Upper lobe of right lung (tissue), 1 donor: ENCODE data around the gene AQP3. TPM values are rescaled to one million over a fixed set of nuclear protein-coding genes. Genes with fewer than 3 reads are reported as not detected.

Source experiments
- ATAC-seq: fragments of 200-7000 bp; cut with Tn5 transposase; one replicate; pipeline ENCODE4 v1.9.1; 2020; ENCODE audit warnings: mild to moderate bottlenecking, moderate library complexity
- DNase-seq: peaks from one replicate; pipeline ENCODE4 v3.0.0-alpha.2; 2020
- H3K27ac ChIP-seq: fragments of 200-600 bp; one replicate; pipeline ENCODE4 v1.8.0; 2022
- H3K27me3 ChIP-seq: fragments of 200-600 bp; one replicate; pipeline ENCODE4 v1.8.0; 2022; ENCODE audit warnings: mild to moderate bottlenecking
- H3K36me3 ChIP-seq: fragments of 200-600 bp; one replicate; pipeline ENCODE4 v1.8.0; 2022
- H3K4me1 ChIP-seq: fragments of 200-600 bp; one replicate; pipeline ENCODE4 v1.8.0; 2022
- H3K4me3 ChIP-seq: fragments of 200-600 bp; one replicate; pipeline ENCODE4 v1.8.0; 2022; ENCODE audit warnings: mild to moderate bottlenecking
- H3K9me3 ChIP-seq: fragments of 200-600 bp; one replicate; pipeline ENCODE4 v1.8.0; 2022
- intact Hi-C: fragments of 100-400 bp; cut with DNase I; formaldehyde crosslinking; loops from one replicate; pipeline ENCODE4 v1.11.0; 2022
- total RNA-seq: library from RNA; stranded (reverse); fragmentation: NEBNext Ultra II Directional; extraction: Animal tissue kit (Norgen Biotek cat#: 25700); gene quantifications from one replicate; pipeline ENCODE4 v1.2.1, GENCODE V29; 2021
- TF ChIP-seq, protein P1 (sequence below): fragments of 200-600 bp; IDR thresholded peaks from one replicate; pipeline ENCODE4 v1.8.0; 2022; ENCODE audit warnings: antibody characterized with exemption
- donor health status: DM: no; HTN: yes; CAD: no; lungs with severe emphysema.

AQP3 gene
- total RNA-seq, 1 donor from 2014 or later: 352 TPM

- Histone ChIP-seq H3K36me3 (peaks cover under 1% of the 10 kb centered on the region), H3K9me3 (no peaks in the 10 kb centered on the region), H3K27ac (no peak overlapping the region), H3K27me3 (no peaks in the 10 kb centered on the region), H3K4me3 (no peak overlapping the region), H3K4me1 (peaks cover 3% of the 10 kb centered on the region)
- TF ChIP-seq, protein P1, sequence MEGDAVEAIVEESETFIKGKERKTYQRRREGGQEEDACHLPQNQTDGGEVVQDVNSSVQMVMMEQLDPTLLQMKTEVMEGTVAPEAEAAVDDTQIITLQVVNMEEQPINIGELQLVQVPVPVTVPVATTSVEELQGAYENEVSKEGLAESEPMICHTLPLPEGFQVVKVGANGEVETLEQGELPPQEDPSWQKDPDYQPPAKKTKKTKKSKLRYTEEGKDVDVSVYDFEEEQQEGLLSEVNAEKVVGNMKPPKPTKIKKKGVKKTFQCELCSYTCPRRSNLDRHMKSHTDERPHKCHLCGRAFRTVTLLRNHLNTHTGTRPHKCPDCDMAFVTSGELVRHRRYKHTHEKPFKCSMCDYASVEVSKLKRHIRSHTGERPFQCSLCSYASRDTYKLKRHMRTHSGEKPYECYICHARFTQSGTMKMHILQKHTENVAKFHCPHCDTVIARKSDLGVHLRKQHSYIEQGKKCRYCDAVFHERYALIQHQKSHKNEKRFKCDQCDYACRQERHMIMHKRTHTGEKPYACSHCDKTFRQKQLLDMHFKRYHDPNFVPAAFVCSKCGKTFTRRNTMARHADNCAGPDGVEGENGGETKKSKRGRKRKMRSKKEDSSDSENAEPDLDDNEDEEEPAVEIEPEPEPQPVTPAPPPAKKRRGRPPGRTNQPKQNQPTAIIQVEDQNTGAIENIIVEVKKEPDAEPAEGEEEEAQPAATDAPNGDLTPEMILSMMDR: no peak
- peak; percentile 50 for ATAC-seq
- intact Hi-C loops: no loop called here
- DNase-seq: no peak
Observed at GRCh38 chr9:33437205-33437604, 10.2 kb downstream of the AQP3 start.

- intact Hi-C loops: no loop called here
- ATAC-seq: peak; percentile 1
Observed at GRCh38 chr9:33436445-33436844, 10.9 kb downstream of the AQP3 start.

DNA sequence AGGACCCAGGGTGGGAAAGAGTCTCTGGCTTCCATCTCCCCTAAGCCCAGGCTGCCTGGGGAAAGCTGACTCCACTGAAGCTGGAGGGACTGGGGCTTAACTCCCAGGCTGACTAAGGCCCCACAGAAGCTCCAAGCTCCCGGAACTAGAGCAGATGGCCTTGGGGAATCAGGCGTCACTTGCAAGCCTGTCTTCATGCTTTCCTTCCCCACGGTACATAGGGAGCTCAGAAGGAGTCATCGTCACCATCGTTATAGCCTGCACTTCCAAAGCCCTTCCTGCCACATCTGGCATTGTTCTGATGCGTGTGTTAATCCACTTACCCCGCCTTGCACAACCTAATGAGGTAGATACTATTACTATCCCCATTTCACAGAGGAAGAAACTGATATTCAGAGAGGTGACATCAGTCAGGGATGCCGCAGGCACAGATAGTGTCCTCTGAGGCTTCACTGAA lies 11.5 kb downstream of the AQP3 start:
- no peak overlapping the region for H3K4me3 ChIP-seq
- H3K27ac ChIP-seq: no peak overlapping the region
- no peak for DNase-seq
- H3K36me3 ChIP-seq: no peaks in the 10 kb centered on the region
- no peaks in the 10 kb centered on the region for H3K27me3 ChIP-seq
- ATAC-seq: no peak
- intact Hi-C loops: no loop called here
- no peaks in the 10 kb centered on the region for H3K9me3 ChIP-seq
- TF ChIP-seq, protein P1: no peak
- H3K4me1 ChIP-seq: peaks cover 3% of the 10 kb centered on the region

More at GRCh38 chr9:33436445-33436844, 10.9 kb downstream of the AQP3 start:
- Histone ChIP-seq H3K36me3 (no peaks in the 10 kb centered on the region), H3K27me3 (no peaks in the 10 kb centered on the region), H3K27ac (no peak overlapping the region), H3K9me3 (no peaks in the 10 kb centered on the region), H3K4me3 (no peak overlapping the region), H3K4me1 (peaks cover 3% of the 10 kb centered on the region)
- TF ChIP-seq, protein P1: no peak
- no peak for DNase-seq

GRCh38 chr9:33434317-33435105 lies 12.9 kb downstream of the AQP3 start:
- Histone ChIP-seq H3K27ac (no peak overlapping the region), H3K4me3 (no peak overlapping the region), H3K27me3 (no peaks in the 10 kb centered on the region), H3K36me3 (no peaks in the 10 kb centered on the region), H3K9me3 (no peaks in the 10 kb centered on the region), H3K4me1 (peaks cover 3% of the 10 kb centered on the region)
- intact Hi-C loops: no loop called here
- DNase-seq (no peak), ATAC-seq (no peak)
- TF ChIP-seq, protein P1: no peak

GRCh38 chr9:33433871-33434270 lies 13.5 kb downstream of the AQP3 start:
- Histone ChIP-seq H3K27ac (no peak overlapping the region), H3K36me3 (no peaks in the 10 kb centered on the region), H3K9me3 (no peaks in the 10 kb centered on the region), H3K4me3 (no peak overlapping the region), H3K27me3 (no peaks in the 10 kb centered on the region), H3K4me1 (peaks cover 3% of the 10 kb centered on the region)
- intact Hi-C loops: no loop called here
- no peak for DNase-seq
- TF ChIP-seq, protein P1: no peak
- no peak for ATAC-seq
